HG02981 (cell line): ENCODE measurements around the gene TDRD10.

Experiments used
- ATAC-seq: cut with Tn5 transposase; IDR thresholded peaks from one replicate; pipeline ENCODE4 v1.9.1; 2021; ENCODE audit warnings: mild to moderate bottlenecking, moderate library complexity; ENCODE audit not compliant: unreplicated experiment

The TDRD10 gene

DNA sequence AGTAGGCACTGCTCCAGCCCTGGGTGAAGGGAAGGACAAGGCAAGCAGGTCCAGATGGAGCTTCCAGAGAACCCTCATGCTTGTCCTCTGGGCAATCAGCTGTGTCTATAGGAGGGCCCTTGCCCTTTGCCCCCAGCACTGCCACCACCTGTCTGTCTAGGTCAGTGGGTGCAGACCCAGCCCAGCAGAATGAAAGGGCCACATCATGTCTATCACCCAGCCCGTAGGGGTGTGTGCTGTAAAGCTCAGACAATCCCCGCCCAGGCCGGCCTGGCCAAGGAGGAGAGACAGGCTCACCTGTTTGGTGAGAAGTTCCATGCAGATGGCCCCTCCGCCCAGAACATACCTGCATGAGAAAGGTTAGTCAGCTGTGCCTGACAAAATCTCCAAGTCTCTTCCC, 49.5 kb downstream of the TDRD10 start:
- ATAC-seq, result no peak

DNA sequence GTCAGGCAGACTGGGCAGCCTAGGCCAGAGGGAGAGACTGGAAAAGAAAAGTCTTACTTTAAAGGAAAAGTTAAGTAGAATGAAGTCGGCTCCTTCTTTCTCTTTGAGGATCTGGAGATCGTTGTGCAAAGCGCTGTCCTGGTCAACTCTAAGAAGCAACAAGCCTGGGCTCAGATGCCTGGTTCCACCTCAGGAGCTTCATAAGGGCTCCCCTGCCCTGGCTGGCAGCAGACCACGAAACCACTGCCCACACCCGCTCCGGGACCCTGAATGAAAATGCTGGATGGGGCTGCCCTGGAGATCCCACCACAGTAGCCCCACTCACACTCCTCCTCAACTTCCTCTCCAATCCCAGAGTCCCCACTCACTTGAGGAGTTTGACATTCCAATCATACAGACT, 50.0 kb downstream of the TDRD10 start:
- ATAC-seq, result no peak

GRCh38 chr1:154553056-154554030, 51.3 kb downstream of the TDRD10 start:
- ATAC-seq, result no peak

DNA sequence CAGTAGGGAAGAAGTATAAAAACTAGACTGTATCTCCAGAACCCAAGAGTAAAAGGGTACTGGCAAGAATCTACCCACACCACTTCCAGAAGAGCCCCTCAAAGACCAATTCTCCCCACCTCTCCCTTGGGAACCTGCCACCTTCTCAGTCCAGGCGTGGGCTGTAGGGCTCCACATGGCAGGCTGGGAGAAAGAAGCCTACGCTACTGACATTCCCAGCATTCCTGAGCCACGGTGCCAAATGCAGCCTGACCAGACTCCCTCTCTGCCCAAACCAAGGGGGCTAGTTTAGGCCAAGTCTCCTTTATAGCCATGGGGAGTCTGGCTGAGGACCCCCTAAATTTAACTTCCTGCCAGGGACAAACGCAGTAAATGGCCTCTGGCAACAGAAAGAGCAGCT, 54.4 kb downstream of the TDRD10 start:
- no peak for ATAC-seq

DNA sequence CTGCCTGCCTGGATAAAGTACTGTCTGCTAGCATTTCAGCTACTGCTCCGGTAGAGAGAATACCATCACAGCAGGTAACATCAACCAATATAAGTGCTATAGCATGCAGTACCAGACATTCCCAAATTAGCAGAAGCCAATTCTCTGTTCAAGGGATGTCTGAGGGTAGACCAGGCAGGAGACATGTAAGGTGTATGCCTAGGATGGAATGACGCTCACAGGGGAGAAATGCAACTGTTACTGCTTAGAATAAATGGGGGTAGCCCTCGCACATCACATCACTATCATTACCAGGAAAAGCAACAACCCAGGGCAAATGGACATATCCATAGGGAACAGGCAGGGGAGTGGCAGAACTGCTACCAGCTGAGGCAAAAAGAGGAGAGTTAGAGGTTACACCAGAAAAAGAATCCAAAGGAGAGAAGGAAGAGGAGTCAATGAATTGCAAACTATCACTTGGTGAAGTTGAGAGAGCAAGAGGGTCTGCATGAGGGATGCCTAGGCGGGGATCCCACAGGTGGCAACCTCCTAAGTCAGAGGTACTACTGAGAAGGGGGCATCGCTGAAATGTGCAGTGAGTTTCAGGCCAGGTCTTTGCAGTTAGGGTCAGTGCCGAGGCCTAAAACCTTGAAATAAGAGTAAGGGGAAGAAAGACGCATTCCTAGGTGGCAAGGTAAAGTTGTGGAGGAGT, 55.4 kb downstream of the TDRD10 start:
- no peak for ATAC-seq

GRCh38 chr1:154557939-154558719, 56.1 kb downstream of the TDRD10 start, which contains the start of gene UBE2Q1:
TSS of gene UBE2Q1 (minus strand) at chr1:154558662. CDS start at chr1:154558553, 109 bp downstream.
- ATAC-seq, result peak; percentile 4

DNA sequence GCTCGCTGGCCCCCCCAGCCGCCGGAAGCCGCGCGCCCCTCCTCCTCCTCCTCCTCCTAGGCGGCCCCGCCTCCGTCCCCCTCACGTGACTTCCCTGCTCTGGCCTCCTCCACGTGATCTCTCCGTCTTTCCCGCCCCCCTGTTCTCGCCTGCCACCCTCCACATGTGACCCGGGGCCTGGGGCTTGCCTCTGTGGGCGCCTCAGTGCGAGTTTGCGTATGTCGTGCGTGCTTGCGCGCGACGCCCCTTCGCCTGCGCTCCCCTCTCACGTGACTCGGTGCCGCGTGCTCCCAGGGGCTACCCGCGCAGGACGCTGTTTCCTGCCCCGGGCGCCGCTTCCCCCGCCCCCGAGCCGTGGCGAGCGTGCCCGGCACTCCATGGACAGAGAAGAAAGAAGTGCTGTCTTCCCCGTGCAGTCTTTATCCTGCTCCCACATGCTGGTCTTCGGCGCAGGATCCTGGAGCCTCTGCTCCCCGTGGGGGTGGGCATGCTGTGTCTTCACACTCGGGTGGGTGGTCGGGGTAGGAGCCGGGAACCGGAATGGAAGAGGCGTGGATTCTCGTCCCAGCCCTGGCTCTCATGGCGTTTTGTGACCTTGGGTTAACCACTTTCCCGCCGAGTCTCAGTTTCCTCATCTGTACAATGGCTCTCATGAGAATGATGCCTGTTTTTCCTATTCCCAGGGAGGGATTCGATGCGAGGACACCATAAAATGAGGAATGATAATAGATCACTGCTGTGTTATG, 56.9 kb downstream of the TDRD10 start:
- peak; percentile 86 for ATAC-seq

DNA sequence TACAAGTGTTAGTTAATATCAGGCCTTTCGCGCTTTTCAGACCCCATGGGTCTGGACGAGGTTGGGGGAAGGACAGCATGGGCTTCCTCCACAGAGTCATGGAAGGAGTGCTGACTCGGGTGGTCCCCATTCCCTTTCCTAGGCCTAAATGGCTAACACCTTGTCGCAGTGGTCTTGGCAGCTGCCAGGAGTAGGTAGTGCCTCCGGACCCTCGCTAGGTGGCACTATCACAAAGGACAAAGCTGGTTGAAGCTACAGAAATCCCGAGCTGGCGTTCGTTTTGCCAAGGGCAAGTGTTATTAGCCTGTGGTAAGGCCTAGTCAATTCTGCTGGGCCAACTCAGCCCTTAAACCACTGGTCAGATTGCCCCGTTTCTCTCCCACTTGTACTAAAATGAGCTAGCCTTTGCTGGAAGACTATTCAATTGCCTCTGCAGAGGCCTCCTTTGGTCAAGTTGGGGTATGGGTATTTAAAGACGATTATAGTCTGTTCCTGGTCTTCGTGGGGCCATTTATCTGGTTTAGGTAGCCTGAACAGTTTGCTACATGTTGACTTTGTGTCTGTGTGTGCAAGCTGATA, 57.5 kb downstream of the TDRD10 start:
- ATAC-seq, result peak; percentile 28

- ATAC-seq, result no peak
These were observed 63.9 kb downstream of the TDRD10 start for GRCh38 chr1:154565876-154566275.

DNA sequence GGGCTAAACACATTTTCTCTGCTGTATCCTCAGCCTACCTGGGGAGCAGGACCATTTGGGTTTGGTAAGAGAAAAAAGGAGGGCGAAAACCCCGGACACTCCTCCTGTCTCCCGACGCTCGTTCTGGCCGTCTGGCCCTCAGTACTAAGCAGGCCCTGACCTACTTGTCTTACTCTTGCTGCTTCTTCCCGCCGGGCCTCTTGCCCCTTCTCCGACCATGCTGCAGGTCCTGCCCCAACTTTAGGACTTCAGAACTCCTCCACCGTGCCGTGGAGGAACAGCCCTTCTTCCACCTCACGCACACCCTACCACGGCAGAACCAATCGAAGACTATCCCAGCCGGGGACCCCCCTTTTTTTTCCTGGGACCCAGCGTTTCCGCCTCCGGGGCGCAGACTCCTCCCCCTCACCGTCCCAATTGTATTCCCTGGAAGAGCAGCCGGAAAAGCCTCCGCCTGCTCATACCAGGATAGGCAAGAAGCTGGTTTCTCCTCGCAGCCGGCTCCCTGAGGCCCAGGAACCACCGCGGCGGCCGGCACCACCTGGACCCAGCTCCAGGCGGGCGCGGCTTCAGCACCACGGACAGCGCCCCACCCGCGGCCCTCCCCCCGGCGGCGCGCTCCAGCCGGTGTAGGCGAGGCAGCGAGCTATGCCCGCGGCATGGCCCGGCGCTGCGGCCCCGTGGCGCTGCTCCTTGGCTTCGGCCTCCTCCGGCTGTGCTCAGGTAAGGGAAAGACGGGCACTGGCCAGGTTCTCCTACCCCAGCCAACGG, 65.6 kb downstream of the TDRD10 start, which contains the start of gene CHRNB2:
TSS of gene CHRNB2 (plus strand) at position 393 of the 771 bp plus-strand sequence. CDS start at position 660, 267 bp downstream.
- no peak for ATAC-seq

DNA sequence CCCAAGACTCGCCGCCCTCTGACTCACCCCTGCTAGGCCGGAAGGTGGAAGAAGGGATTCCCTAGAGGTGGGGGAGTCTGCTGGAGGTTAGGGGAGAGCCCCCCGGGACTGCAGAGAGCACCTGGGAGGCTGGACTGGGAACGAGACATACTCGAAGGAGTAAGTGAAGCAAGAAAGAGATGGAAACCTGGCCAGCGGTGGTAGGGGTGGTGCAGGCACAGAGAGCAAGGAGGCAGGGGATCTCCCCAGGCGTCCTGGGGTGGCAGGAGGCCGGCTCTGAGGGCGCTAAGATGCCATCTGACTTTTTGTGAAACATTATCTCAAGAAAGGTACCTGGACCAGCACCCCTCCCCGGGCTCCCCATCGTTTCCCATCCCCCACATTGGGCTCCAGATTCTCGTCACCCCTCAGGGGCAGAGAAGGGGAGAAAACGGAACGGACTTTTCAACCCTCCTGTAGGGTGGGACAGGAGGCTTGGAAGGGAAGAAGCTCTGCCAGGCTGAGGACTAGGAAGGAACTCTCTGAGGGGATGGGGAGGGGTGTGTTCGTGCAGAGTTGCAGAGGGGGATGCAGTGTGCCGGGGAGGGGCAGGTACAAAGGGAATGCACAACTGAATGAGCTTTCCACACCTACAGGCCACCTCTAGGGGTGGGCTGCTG, 66.3 kb downstream of the TDRD10 start:
- ATAC-seq, result no peak

DNA sequence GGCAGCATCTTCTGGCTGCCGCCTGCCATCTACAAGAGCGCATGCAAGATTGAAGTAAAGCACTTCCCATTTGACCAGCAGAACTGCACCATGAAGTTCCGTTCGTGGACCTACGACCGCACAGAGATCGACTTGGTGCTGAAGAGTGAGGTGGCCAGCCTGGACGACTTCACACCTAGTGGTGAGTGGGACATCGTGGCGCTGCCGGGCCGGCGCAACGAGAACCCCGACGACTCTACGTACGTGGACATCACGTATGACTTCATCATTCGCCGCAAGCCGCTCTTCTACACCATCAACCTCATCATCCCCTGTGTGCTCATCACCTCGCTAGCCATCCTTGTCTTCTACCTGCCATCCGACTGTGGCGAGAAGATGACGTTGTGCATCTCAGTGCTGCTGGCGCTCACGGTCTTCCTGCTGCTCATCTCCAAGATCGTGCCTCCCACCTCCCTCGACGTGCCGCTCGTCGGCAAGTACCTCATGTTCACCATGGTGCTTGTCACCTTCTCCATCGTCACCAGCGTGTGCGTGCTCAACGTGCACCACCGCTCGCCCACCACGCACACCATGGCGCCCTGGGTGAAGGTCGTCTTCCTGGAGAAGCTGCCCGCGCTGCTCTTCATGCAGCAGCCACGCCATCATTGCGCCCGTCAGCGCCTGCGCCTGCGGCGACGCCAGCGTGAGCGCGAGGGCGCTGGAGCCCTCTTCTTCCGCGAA, 69.4 kb downstream of the TDRD10 start:
- no peak for ATAC-seq

- no peak for ATAC-seq
These were observed 69.9 kb downstream of the TDRD10 start for GRCh38 chr1:154571964-154572288.

DNA sequence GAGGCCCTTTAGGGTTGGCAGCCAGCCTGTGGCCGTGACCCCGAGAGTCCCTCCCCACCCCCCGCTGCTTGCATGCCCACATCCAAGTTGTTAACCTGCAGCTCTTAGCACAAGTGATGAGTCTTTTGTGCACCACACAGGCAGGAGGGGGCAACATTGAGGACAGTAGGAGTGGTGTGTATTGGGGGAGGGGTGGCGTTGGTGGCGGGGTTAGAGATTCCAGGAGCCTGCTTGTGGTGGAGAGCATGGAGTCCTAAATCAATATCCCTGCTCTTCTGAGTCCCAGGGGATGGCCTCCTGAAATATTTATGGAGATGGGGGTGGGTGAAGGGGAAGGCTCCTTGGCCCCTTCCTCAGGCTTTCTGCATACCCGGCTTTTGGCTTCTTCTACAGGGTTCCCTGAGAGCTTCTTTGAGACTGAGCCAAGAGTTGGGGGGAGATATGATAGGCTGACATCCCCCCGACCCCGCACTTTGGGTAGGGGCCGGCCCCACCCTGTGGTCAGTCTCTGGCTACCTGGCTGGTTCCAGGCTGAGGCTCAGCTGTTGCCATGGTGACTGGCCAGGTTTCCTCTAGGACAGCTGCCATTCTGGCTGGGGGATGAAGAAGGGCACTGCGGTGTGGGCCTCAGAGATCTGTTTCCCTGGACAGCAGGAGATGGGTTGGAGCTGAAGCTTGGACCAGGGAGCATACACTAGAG, 70.6 kb downstream of the TDRD10 start:
- no peak for ATAC-seq

DNA sequence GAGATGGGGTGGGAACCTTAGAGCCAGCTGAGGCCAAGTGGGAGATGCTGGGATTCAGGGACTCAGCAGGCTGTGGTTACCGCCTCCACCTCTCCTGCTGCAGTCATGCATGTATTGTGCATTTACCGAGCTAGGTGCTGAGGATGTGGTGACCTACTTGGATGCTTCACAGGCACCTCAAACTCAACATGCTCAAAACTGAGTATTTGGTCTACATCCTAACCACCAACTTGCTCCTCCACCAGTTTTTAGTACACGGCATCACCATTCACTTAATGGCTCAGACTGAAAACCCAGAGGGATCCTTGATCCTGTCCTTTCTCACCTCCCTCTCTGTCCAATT, 71.1 kb downstream of the TDRD10 start:
- no peak for ATAC-seq

DNA sequence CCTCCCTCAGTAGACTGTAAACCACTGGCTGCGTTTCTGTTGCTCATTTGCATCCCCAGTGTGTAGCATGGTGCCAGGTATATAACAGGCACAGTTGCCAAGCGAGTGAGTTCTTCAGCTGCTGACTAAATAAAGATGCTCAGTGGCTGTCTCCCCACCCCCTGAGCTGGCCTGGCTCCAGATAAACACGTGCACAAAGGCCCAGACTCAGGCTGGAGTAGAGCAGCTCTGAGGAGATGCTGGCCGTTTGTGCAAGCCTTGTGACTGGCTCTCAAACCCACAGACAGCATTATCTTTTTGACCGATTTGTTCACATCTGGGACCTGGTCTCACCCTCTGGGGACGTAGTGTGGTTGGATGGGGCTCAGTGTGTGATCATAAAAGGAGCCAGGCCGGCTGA, 72.7 kb downstream of the TDRD10 start:
- no peak for ATAC-seq

DNA sequence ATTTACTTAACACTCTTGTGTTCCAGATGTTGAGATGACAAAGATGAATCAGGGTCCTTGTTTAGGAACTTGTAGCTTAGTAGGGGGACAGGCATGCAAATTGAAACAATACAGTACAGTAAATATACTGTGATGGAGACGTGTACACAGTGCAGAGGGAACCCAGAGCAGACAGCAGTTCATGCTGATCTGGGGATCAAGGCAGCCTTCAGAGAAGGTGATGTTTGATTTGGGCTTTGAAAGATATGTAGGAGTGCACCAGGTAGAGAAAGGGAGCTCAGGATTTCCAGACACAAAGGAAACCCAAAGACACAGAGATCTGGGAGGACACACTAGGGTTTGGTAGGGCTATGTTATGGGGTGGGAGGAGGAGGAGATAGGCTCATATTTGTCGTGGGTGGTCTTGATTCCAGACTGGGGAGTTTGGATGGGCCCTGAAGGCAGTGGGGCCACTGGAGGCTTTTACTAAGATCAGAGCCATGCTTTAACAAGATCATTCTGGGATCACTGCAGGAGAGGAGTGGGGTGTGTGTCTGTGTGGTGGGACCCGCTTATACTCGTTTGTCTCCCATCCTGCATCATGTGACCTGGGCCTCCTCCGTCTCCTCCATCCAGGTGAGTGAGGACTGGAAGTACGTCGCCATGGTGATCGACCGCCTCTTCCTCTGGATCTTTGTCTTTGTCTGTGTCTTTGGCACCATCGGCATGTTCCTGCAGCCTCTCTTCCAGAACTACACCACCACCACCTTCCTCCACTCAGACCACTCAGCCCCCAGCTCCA, 73.3 kb downstream of the TDRD10 start:
- no peak for ATAC-seq
